B cell (primary cell): ENCODE measurements around the gene HOMER1. TPM values are rescaled to one million over a fixed set of nuclear protein-coding genes. Genes with fewer than 3 reads are reported as not detected.

Experiments
- ATAC-seq: fragments of 200-7000 bp; cut with Tn5 transposase; one replicate; pipeline ENCODE4 v1.10.0; 2021; ENCODE audit warnings: low read depth, mild to moderate bottlenecking, moderate number of reproducible peaks, moderate library complexity
- CTCF ChIA-PET: fragments of 350-600 bp; sonication (Branson Sonifier 250); formaldehyde crosslinking; loops from one replicate; lab custom pipeline; 2021; ENCODE audit warnings: antibody characterized with exemption, inconsistent platforms; lab: Charles Lee
- POLR2A ChIA-PET: fragments of 350-600 bp; sonication (Branson Sonifier 250); formaldehyde crosslinking; loops from one replicate; lab custom pipeline; 2021; ENCODE audit warnings: antibody characterized with exemption; lab: Charles Lee
- DNase-seq: peaks from one replicate; pipeline ENCODE4 v3.0.0; 2013
- H2AFZ ChIP-seq: 2 replicates; pipeline ENCODE4 v1.6.1; 2012; ENCODE audit warnings: mild to moderate bottlenecking, low read depth, low read length; ENCODE audit not compliant: insufficient read depth, poor library complexity, severe bottlenecking
- H3K27ac ChIP-seq, 2 donors: 1 replicate in 1 of 2; 2 replicates in 1 of 2; pipeline ENCODE4 v1.5.1; 2012 to 2013; ENCODE audit warnings: low read length in 2 of 2, mild to moderate bottlenecking in 2 of 2, moderate library complexity in 1 of 2
- H3K27me3 ChIP-seq, 4 experiments: fragments of 200-600 bp in 1 of 4; sonication (generic) in 1 of 4; replicated peaks in 1 of 4; 1 replicate in 2 of 4; 2 replicates in 2 of 4; pipeline versions ENCODE4 v1.6.1 to v1.7.0; 2013 to 2016; ENCODE audit warnings: low read length in 3 of 4, mild to moderate bottlenecking in 2 of 4, mixed read lengths in 1 of 4, moderate library complexity in 1 of 4; ENCODE audit not compliant: insufficient read depth in 4 of 4, control insufficient read depth in 3 of 4; ENCODE audit errors: control extremely low read depth in 1 of 4
- H3K36me3 ChIP-seq, 2 experiments: replicated peaks in 1 of 2; 1 replicate in 1 of 2; 2 replicates in 1 of 2; pipeline versions ENCODE4 v1.6.1 to v1.7.1; 2013; ENCODE audit warnings: low read length in 1 of 2; ENCODE audit not compliant: insufficient read depth in 2 of 2, control insufficient read depth in 1 of 2; ENCODE audit errors: control extremely low read depth in 1 of 2, extremely low read depth in 1 of 2
- H3K4me1 ChIP-seq, 2 donors: fragments of 200-600 bp in 1 of 2; sonication (generic) in 1 of 2; 1 replicate in 1 of 2; 2 replicates in 1 of 2; pipeline versions ENCODE4 v1.5.1 to v1.6.1; 2013 to 2017; ENCODE audit warnings: low read length in 2 of 2; ENCODE audit not compliant: control insufficient read depth in 2 of 2, insufficient read depth in 2 of 2
- H3K4me2 ChIP-seq: replicated peaks from 2 replicates; pipeline ENCODE3; 2012; ENCODE audit warnings: mild to moderate bottlenecking, low read depth, low read length; ENCODE audit not compliant: poor library complexity, severe bottlenecking
- H3K4me3 ChIP-seq, 5 experiments: fragments of 200-600 bp in 1 of 5; sonication (generic) in 1 of 5; 1 replicate in 3 of 5; 2 replicates in 2 of 5; pipeline versions ENCODE4 v1.5.1 to v1.7.0; 2011 to 2016; ENCODE audit warnings: low read length in 4 of 5, mild to moderate bottlenecking in 4 of 5, low read depth in 2 of 5, control low read depth in 1 of 5, moderate library complexity in 1 of 5; ENCODE audit not compliant: insufficient read depth in 1 of 5; ENCODE audit errors: control extremely low read depth in 1 of 5, extremely low read depth in 1 of 5
- H3K79me2 ChIP-seq: fragments of 200-600 bp; sonication (generic); one replicate; pipeline ENCODE4 v1.6.0; 2016; ENCODE audit warnings: low read length; ENCODE audit not compliant: control insufficient read depth, insufficient read depth
- H3K9ac ChIP-seq: fragments of 200-600 bp; sonication (generic); 2 replicates; pipeline ENCODE4 v1.6.1; 2017; ENCODE audit warnings: mild to moderate bottlenecking, low read length, moderate library complexity
- H3K9me3 ChIP-seq, 3 donors: one replicate each; pipeline versions ENCODE4 v1.6.1 to v1.7.1; 2013; ENCODE audit warnings: low read length in 2 of 3; ENCODE audit not compliant: control insufficient read depth in 2 of 3, insufficient read depth in 1 of 3; ENCODE audit errors: control extremely low read depth in 1 of 3
- H4K20me1 ChIP-seq: 2 replicates; pipeline ENCODE4 v1.6.0; 2012; ENCODE audit warnings: mild to moderate bottlenecking, low read length; ENCODE audit not compliant: insufficient read depth, control insufficient read depth, poor library complexity, severe bottlenecking
- H3K27ac Mint-ChIP-seq: one replicate; pipeline ENCODE4 v1.8.0; 2021; ENCODE audit warnings: mixed read lengths
- H3K27me3 Mint-ChIP-seq: one replicate; pipeline ENCODE4 v1.8.0; 2021; ENCODE audit warnings: mixed read lengths
- H3K4me1 Mint-ChIP-seq: one replicate; pipeline ENCODE4 v1.8.0; 2021; ENCODE audit warnings: mixed read lengths
- H3K4me3 Mint-ChIP-seq: one replicate; pipeline ENCODE4 v1.8.0; 2021; ENCODE audit warnings: mixed read lengths
- H3K9me3 Mint-ChIP-seq: one replicate; pipeline ENCODE4 v1.8.0; 2022; ENCODE audit warnings: mixed read lengths; ENCODE audit not compliant: insufficient read depth
- EZH2 ChIP-seq: IDR thresholded peaks from 2 replicates; pipeline ENCODE4 v1.6.1; 2012; ENCODE audit warnings: borderline replicate concordance, low read depth, mild to moderate bottlenecking, moderate library complexity, low read length; ENCODE audit not compliant: insufficient read depth, poor library complexity, severe bottlenecking
- WGBS: methylation state at CpG from one replicate; pipeline ENCODE4 v1.1.5; 2013; ENCODE audit warnings: missing lambda C conversion rate; ENCODE audit not compliant: insufficient coverage; 5-methylcytosine and 5-hydroxymethylcytosine counted together
- intact Hi-C: fragments of 100-400 bp; cut with micrococcal nuclease; formaldehyde crosslinking; loops from one replicate; pipeline ENCODE4 v1.10.0; 2022
- polyA plus RNA-seq: library from polyadenylated mRNA; depleted of rRNA; stranded (reverse); fragments of >200 nt; gene quantifications from 2 replicates; pipeline ENCODE4 v1.2.3, GENCODE V29; 2012
- total RNA-seq, 2 donors: library from RNA; stranded (reverse); fragments of 120-200 nt in 1 of 2; gene quantifications; 1 replicate in 1 of 2; 2 replicates in 1 of 2; pipeline versions ENCODE4 v1.2.3 to v1.2.4, GENCODE V29; 2013 to 2022
- TF ChIP-seq, protein P1 (sequence below): fragments of 200-600 bp; IDR thresholded peaks from one replicate; pipeline ENCODE4 v1.8.0; 2022; ENCODE audit warnings: antibody characterized with exemption, mild to moderate bottlenecking

Gene HOMER1
- total and polyA plus RNA-seq, 2 donors (not counting 1 experiment from before 2014, with no cell fraction given), result 0.63 to 5.4 TPM

GRCh38 chr5:79480991-79481390 is 32.9 kb downstream of the HOMER1 start:
- no peak overlapping the region for H3K9ac ChIP-seq
- H3K27ac ChIP-seq, result no peak overlapping the region
- no peaks in the 10 kb centered on the region for H3K4me1 ChIP-seq
- no peak overlapping the region for H3K27ac Mint-ChIP-seq
- H2AFZ ChIP-seq, result no peak overlapping the region
- H3K4me2 ChIP-seq, result no peak overlapping the region
- intact Hi-C loops, result no loop called here
- H3K27me3 ChIP-seq, result no peaks in the 10 kb centered on the region
- no peaks in the 10 kb centered on the region for H3K79me2 ChIP-seq
- H3K4me3 ChIP-seq, result no peak overlapping the region
- H3K36me3 ChIP-seq, result no peaks in the 10 kb centered on the region
- no peak for ATAC-seq
- no peak overlapping the region for H3K4me3 Mint-ChIP-seq
- H3K4me1 Mint-ChIP-seq, result no peaks in the 10 kb centered on the region
- no peak for TF ChIP-seq EZH2
- TF ChIP-seq, protein P1, sequence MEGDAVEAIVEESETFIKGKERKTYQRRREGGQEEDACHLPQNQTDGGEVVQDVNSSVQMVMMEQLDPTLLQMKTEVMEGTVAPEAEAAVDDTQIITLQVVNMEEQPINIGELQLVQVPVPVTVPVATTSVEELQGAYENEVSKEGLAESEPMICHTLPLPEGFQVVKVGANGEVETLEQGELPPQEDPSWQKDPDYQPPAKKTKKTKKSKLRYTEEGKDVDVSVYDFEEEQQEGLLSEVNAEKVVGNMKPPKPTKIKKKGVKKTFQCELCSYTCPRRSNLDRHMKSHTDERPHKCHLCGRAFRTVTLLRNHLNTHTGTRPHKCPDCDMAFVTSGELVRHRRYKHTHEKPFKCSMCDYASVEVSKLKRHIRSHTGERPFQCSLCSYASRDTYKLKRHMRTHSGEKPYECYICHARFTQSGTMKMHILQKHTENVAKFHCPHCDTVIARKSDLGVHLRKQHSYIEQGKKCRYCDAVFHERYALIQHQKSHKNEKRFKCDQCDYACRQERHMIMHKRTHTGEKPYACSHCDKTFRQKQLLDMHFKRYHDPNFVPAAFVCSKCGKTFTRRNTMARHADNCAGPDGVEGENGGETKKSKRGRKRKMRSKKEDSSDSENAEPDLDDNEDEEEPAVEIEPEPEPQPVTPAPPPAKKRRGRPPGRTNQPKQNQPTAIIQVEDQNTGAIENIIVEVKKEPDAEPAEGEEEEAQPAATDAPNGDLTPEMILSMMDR, result no peak
- H3K27me3 Mint-ChIP-seq, result peaks cover 6% of the 10 kb centered on the region
- H3K9me3 Mint-ChIP-seq, result peaks cover 2% of the 10 kb centered on the region
- 65% methylated on average over 2 of the region's 3 CpGs for WGBS
- POLR2A ChIA-PET, result no interaction called here
- H4K20me1 ChIP-seq, result no peaks in the 10 kb centered on the region
- DNase-seq, result no peak
- peaks cover 0 to 1% (median 0%) of the 10 kb centered on the region in 3 donors for H3K9me3 ChIP-seq
- CTCF ChIA-PET, result no interaction called here

DNA sequence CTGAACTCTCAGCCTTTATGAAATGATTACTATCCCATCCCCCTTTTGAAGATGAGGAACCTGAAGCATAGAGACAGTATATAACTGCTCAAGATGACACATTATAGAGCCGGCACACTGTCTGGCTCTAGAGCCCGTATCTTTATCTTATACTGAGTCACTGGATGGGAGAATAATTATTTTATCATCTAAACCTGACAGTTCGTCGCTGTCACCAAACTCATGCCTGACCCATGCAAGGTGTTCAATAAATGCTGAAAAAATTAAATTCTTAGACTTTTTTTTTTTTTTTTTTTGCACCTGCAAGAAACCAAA is 38.8 kb downstream of the HOMER1 start:
- Histone ChIP-seq H3K27me3 (no peaks in the 10 kb centered on the region), H3K36me3 (no peaks in the 10 kb centered on the region), H3K4me3 (no peak overlapping the region), H3K9me3 (no peaks in the 10 kb centered on the region), H3K79me2 (no peaks in the 10 kb centered on the region), H4K20me1 (no peaks in the 10 kb centered on the region), H3K4me1 (no peaks in the 10 kb centered on the region), H3K9ac (no peak overlapping the region), H3K4me2 (no peak overlapping the region), H3K27ac (no peak overlapping the region), H2AFZ (no peak overlapping the region)
- Mint-ChIP-seq H3K27me3 (peaks cover 4% of the 10 kb centered on the region), H3K27ac (no peak overlapping the region), H3K4me3 (no peak overlapping the region), H3K9me3 (no peaks in the 10 kb centered on the region), H3K4me1 (no peaks in the 10 kb centered on the region)
- DNase-seq (no peak), ATAC-seq (no peak)
- POLR2A ChIA-PET, result no interaction called here
- no CpG with 5 or more reads among the region's 4 CpGs for WGBS
- intact Hi-C loops, result no loop called here
- CTCF ChIA-PET, result no interaction called here
- no peak for TF ChIP-seq EZH2
- TF ChIP-seq, protein P1, result no peak
